ENCODE results near the gene PPP1R10.
A peak's percentile ranks its signal among the peaks of the same experiment; 100 is the strongest.
"Not testable (repeated sequence)": the region's sequence is repeated elsewhere in the genome, so short reads cannot be mapped to it uniquely, and the experiment has no call there.

PPP1R10 gene

DNA sequence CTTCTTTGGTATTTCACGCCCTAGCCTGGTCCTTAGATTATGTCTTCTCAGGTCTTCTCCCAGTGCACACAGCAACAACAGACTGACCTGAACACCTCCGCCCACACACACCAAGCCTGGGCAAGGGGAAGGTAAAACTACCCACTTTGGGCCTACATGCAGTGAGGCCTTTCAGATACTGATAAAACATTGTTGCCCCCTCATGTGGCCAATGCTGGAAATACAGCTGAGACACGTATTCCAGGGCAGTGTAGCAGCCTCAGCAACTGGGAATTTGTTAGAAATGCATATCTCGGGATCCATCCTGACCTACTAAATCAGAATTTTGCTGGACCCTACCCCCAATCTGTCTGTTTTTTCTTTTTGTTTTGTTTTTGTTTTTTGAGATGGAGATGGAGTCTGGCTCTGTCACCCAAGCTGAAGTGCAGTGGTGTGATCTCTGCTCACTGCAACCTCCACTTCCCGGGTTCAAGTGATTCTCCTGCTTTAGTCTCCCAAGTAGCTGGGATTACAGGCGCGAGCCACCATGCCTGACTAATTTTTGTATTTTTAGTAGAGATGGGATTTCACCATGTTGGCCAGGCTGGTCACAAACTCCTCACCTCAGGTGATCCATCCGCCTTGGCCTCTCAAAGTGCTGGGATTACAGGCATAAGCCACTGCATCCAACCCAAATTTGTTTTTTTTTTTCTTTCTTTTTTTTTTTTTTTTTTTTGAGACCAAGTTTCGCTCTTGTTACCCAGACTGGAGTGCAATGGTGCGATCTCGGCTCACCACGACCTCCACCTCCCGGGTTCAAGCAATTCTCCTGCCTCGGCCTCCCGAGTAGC is 19.5 kb downstream of the PPP1R10 start:
- not testable (repeated sequence) for H2AFZ ChIP-seq (ENCODE audit: low read length); H2BK5ac ChIP-seq (ENCODE audit: low read length); H3K27ac ChIP-seq (replicated peaks; ENCODE audit: low read length); H2BK15ac ChIP-seq (ENCODE audit: low read length); H2BK120ac ChIP-seq (ENCODE audit: low read depth, low read length); H3K79me1 ChIP-seq (ENCODE audit: low read depth, low read length); H2BK12ac ChIP-seq (ENCODE audit: low read length); H3K27me3 ChIP-seq (ENCODE audit: control insufficient read depth in 3 of 3, insufficient read depth in 3 of 3, low read depth in 1 of 3, low read length in 3 of 3); H3K4me1 ChIP-seq (ENCODE audit: control insufficient read depth in 2 of 2, insufficient read depth in 1 of 2, low read depth in 1 of 2, low read length in 2 of 2); H3K23ac ChIP-seq (ENCODE audit: low read depth, low read length, poor library complexity); H3K18ac ChIP-seq (ENCODE audit: low read length); H2AK5ac ChIP-seq (ENCODE audit: low read depth, low read length); H4K91ac ChIP-seq (ENCODE audit: low read depth, low read length, poor library complexity); H4K8ac ChIP-seq (ENCODE audit: low read depth, low read length); H3K4me2 ChIP-seq (ENCODE audit: insufficient read depth, low read length, poor library complexity, severe bottlenecking); H3K9me3 ChIP-seq (replicated peaks in 1 of 2; ENCODE audit: control insufficient read depth in 2 of 2, insufficient read depth in 1 of 2, low read depth in 1 of 2, low read length in 2 of 2); H3K9ac ChIP-seq (ENCODE audit: low read depth, low read length, poor library complexity); H3K4ac ChIP-seq (ENCODE audit: low read length); H3K14ac ChIP-seq (ENCODE audit: low read length); H3K4me3 ChIP-seq (ENCODE audit: low read length in 2 of 2)
- DNase-seq (ENCODE audit: low spot score): peak; percentile 67
- WGBS, 2 donors (ENCODE audit: extremely low coverage in 2 of 2, insufficient read length in 2 of 2, insufficient replicate concordance in 1 of 2): no CpG with 5 or more reads among the region's 15 CpGs
- H3K36me3 ChIP-seq (replicated peaks in 1 of 2; ENCODE audit: control insufficient read depth in 2 of 2, insufficient read depth in 2 of 2, low read length in 2 of 2): peaks cover 29 to 63% of the 10 kb centered on the region in 2 donors

DNA sequence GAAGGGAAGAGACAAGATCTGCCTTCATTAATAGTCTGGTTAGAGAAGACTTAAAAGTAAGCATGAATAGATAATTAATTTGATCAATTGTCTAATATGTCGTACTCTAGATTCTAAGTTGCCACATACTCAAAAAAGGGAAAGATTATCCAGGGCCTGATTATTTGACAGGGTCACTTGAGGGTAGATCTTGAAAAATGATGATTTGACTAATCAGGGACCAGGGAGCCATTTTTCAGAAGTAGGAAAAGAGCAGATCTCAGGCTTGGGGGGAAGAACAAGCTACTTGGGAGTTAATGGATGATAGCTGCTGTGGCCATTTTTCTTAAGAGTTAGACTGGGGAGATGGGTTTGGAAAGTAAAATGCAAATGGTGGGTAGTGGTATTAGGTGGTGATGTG is 24.8 kb downstream of the PPP1R10 start:
- H3K27me3 ChIP-seq (ENCODE audit: control insufficient read depth in 3 of 3, insufficient read depth in 3 of 3, low read depth in 1 of 3, low read length in 3 of 3): no peaks in the 10 kb centered on the region
- H2AK5ac ChIP-seq (ENCODE audit: low read depth, low read length): no peak overlapping the region
- no peak overlapping the region for H2BK12ac ChIP-seq (ENCODE audit: low read length)
- no peak overlapping the region for H4K91ac ChIP-seq (ENCODE audit: low read depth, low read length, poor library complexity)
- H3K27ac ChIP-seq (replicated peaks; ENCODE audit: low read length): no peak overlapping the region
- no peak overlapping the region for H2AFZ ChIP-seq (ENCODE audit: low read length)
- WGBS, 2 donors (ENCODE audit: extremely low coverage in 2 of 2, insufficient read length in 2 of 2, insufficient replicate concordance in 1 of 2): no CpG with 5 or more reads among the region's 1 CpG
- H3K36me3 ChIP-seq (replicated peaks in 1 of 2; ENCODE audit: control insufficient read depth in 2 of 2, insufficient read depth in 2 of 2, low read length in 2 of 2): peaks cover 31 to 84% of the 10 kb centered on the region in 2 donors
- H3K4me3 ChIP-seq (ENCODE audit: low read length in 2 of 2): no peak overlapping the region
- H3K9me3 ChIP-seq (replicated peaks in 1 of 2; ENCODE audit: control insufficient read depth in 2 of 2, insufficient read depth in 1 of 2, low read depth in 1 of 2, low read length in 2 of 2): no peaks in the 10 kb centered on the region
- no peak overlapping the region for H3K4me2 ChIP-seq (ENCODE audit: insufficient read depth, low read length, poor library complexity, severe bottlenecking)
- no peak overlapping the region for H2BK120ac ChIP-seq (ENCODE audit: low read depth, low read length)
- H3K4me1 ChIP-seq (ENCODE audit: control insufficient read depth in 2 of 2, insufficient read depth in 1 of 2, low read depth in 1 of 2, low read length in 2 of 2): no peaks in the 10 kb centered on the region
- no peak overlapping the region for H3K4ac ChIP-seq (ENCODE audit: low read length)
- H3K14ac ChIP-seq (ENCODE audit: low read length): no peak overlapping the region
- no peaks in the 10 kb centered on the region for H3K79me1 ChIP-seq (ENCODE audit: low read depth, low read length)
- no peak overlapping the region for H2BK5ac ChIP-seq (ENCODE audit: low read length)
- no peak for DNase-seq (ENCODE audit: low spot score)
- no peak overlapping the region for H2BK15ac ChIP-seq (ENCODE audit: low read length)
- no peak overlapping the region for H3K18ac ChIP-seq (ENCODE audit: low read length)
- no peak overlapping the region for H3K9ac ChIP-seq (ENCODE audit: low read depth, low read length, poor library complexity)
- no peak overlapping the region for H3K23ac ChIP-seq (ENCODE audit: low read depth, low read length, poor library complexity)
- H4K8ac ChIP-seq (ENCODE audit: low read depth, low read length): no peak overlapping the region

DNA sequence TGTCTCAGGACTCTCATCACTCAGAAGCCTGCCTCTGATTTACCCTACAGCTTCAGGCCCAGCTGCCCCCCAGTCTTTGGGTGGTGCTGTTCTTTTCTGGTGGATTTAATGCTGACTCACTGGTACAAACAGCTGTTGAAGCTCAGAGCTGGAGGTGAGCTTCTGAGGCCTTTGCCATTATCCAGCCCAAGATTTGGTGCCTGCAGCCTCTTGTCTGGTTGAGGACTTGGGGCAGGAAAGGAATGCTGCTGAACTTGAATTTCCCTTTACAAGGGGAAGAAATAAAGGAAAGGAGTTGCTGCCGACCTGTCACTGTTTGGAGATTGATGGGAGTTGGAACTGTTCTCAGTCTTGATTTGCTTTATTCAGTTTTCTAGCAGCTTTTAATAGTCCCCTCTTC is 26.0 kb downstream of the PPP1R10 start:
- no CpG with 5 or more reads among the region's 1 CpG for WGBS, 2 donors (ENCODE audit: extremely low coverage in 2 of 2, insufficient read length in 2 of 2, insufficient replicate concordance in 1 of 2)
- Histone ChIP-seq H3K36me3 (replicated peaks in 1 of 2; ENCODE audit: control insufficient read depth in 2 of 2, insufficient read depth in 2 of 2, low read length in 2 of 2) (peaks cover 37 to 97% of the 10 kb centered on the region in 2 donors), H2BK120ac (ENCODE audit: low read depth, low read length) (no peak overlapping the region), H2BK12ac (ENCODE audit: low read length) (no peak overlapping the region), H4K8ac (ENCODE audit: low read depth, low read length) (no peak overlapping the region), H3K14ac (ENCODE audit: low read length) (no peak overlapping the region), H3K27me3 (ENCODE audit: control insufficient read depth in 3 of 3, insufficient read depth in 3 of 3, low read depth in 1 of 3, low read length in 3 of 3) (no peaks in the 10 kb centered on the region), H3K4me2 (ENCODE audit: insufficient read depth, low read length, poor library complexity, severe bottlenecking) (no peak overlapping the region), H3K23ac (ENCODE audit: low read depth, low read length, poor library complexity) (no peak overlapping the region), H4K91ac (ENCODE audit: low read depth, low read length, poor library complexity) (no peak overlapping the region), H3K18ac (ENCODE audit: low read length) (no peak overlapping the region), H3K4me1 (ENCODE audit: control insufficient read depth in 2 of 2, insufficient read depth in 1 of 2, low read depth in 1 of 2, low read length in 2 of 2) (no peaks in the 10 kb centered on the region), H3K4me3 (ENCODE audit: low read length in 2 of 2) (no peak overlapping the region), H3K9me3 (replicated peaks in 1 of 2; ENCODE audit: control insufficient read depth in 2 of 2, insufficient read depth in 1 of 2, low read depth in 1 of 2, low read length in 2 of 2) (no peaks in the 10 kb centered on the region), H2BK5ac (ENCODE audit: low read length) (no peak overlapping the region), H3K27ac (replicated peaks; ENCODE audit: low read length) (no peak overlapping the region), H3K4ac (ENCODE audit: low read length) (no peak overlapping the region), H3K79me1 (ENCODE audit: low read depth, low read length) (no peaks in the 10 kb centered on the region), H3K9ac (ENCODE audit: low read depth, low read length, poor library complexity) (no peak overlapping the region), H2BK15ac (ENCODE audit: low read length) (no peak overlapping the region), H2AK5ac (ENCODE audit: low read depth, low read length) (no peak overlapping the region), H2AFZ (ENCODE audit: low read length) (no peak overlapping the region)
- DNase-seq (ENCODE audit: low spot score): no peak

DNA sequence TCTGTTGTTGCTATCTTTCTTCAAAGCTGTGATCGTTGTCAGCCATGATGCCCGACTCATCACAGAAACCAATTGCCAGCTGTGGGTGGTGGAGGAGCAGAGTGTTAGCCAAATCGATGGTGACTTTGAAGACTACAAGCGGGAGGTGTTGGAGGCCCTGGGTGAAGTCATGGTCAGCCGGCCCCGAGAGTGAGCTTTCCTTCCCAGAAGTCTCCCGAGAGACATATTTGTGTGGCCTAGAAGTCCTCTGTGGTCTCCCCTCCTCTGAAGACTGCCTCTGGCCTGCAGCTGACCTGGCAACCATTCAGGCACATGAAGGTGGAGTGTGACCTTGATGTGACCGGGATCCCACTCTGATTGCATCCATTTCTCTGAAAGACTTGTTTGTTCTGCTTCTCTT is 26.5 kb downstream of the PPP1R10 start:
- no peak overlapping the region for H2BK15ac ChIP-seq (ENCODE audit: low read length)
- H4K8ac ChIP-seq (ENCODE audit: low read depth, low read length): no peak overlapping the region
- no peak for DNase-seq (ENCODE audit: low spot score)
- H3K4me3 ChIP-seq (ENCODE audit: low read length in 2 of 2): no peak overlapping the region
- no peak overlapping the region for H3K14ac ChIP-seq (ENCODE audit: low read length)
- H3K18ac ChIP-seq (ENCODE audit: low read length): no peak overlapping the region
- H3K23ac ChIP-seq (ENCODE audit: low read depth, low read length, poor library complexity): no peak overlapping the region
- no CpG with 5 or more reads among the region's 8 CpGs for WGBS, 2 donors (ENCODE audit: extremely low coverage in 2 of 2, insufficient read length in 2 of 2, insufficient replicate concordance in 1 of 2)
- H2BK5ac ChIP-seq (ENCODE audit: low read length): no peak overlapping the region
- no peaks in the 10 kb centered on the region for H3K79me1 ChIP-seq (ENCODE audit: low read depth, low read length)
- no peaks in the 10 kb centered on the region for H3K27me3 ChIP-seq (ENCODE audit: control insufficient read depth in 3 of 3, insufficient read depth in 3 of 3, low read depth in 1 of 3, low read length in 3 of 3)
- no peak overlapping the region for H3K27ac ChIP-seq (replicated peaks; ENCODE audit: low read length)
- H2AFZ ChIP-seq (ENCODE audit: low read length): no peak overlapping the region
- H2AK5ac ChIP-seq (ENCODE audit: low read depth, low read length): no peak overlapping the region
- no peaks in the 10 kb centered on the region for H3K4me1 ChIP-seq (ENCODE audit: control insufficient read depth in 2 of 2, insufficient read depth in 1 of 2, low read depth in 1 of 2, low read length in 2 of 2)
- H4K91ac ChIP-seq (ENCODE audit: low read depth, low read length, poor library complexity): no peak overlapping the region
- no peaks in the 10 kb centered on the region for H3K9me3 ChIP-seq (replicated peaks in 1 of 2; ENCODE audit: control insufficient read depth in 2 of 2, insufficient read depth in 1 of 2, low read depth in 1 of 2, low read length in 2 of 2)
- H3K4me2 ChIP-seq (ENCODE audit: insufficient read depth, low read length, poor library complexity, severe bottlenecking): no peak overlapping the region
- no peak overlapping the region for H2BK12ac ChIP-seq (ENCODE audit: low read length)
- H3K4ac ChIP-seq (ENCODE audit: low read length): no peak overlapping the region
- H3K9ac ChIP-seq (ENCODE audit: low read depth, low read length, poor library complexity): no peak overlapping the region
- peaks cover 42 to 98% of the 10 kb centered on the region in 2 donors for H3K36me3 ChIP-seq (replicated peaks in 1 of 2; ENCODE audit: control insufficient read depth in 2 of 2, insufficient read depth in 2 of 2, low read length in 2 of 2)
- no peak overlapping the region for H2BK120ac ChIP-seq (ENCODE audit: low read depth, low read length)

All from neuronal stem cell (in vitro differentiated cells).